ENCODE measurements around the gene PM20D2.

Gene PM20D2

GRCh38 chr6:89146718-89147700 lies 1.2 kb downstream of the PM20D2 start:
- DNase-seq = peak; percentile 25

GRCh38 chr6:89148016-89148750 lies 2.3 kb downstream of the PM20D2 start:
- DNase-seq = no peak

GRCh38 chr6:89154131-89154530 lies 8.3 kb downstream of the PM20D2 start:
- no peak for DNase-seq

GRCh38 chr6:89160331-89161092 lies 14.7 kb downstream of the PM20D2 start:
- DNase-seq = no peak

GRCh38 chr6:89161326-89162046 lies 15.6 kb downstream of the PM20D2 start:
- no peak for DNase-seq

GRCh38 chr6:89162047-89162371 lies 16.2 kb downstream of the PM20D2 start:
- DNase-seq = no peak

GRCh38 chr6:89172131-89172530 lies 26.3 kb downstream of the PM20D2 start:
- no peak for DNase-seq

- DNase-seq = no peak
These were observed 27.8 kb downstream of the PM20D2 start for GRCh38 chr6:89173634-89174033.

GRCh38 chr6:89180112-89180511 lies 34.3 kb downstream of the PM20D2 start:
- no peak for DNase-seq

GRCh38 chr6:89180971-89181370 lies 35.1 kb downstream of the PM20D2 start:
- DNase-seq = no peak

- no peak for DNase-seq
These were observed 37.4 kb downstream of the PM20D2 start for GRCh38 chr6:89183294-89183693.

GRCh38 chr6:89184344-89184743 lies 38.5 kb downstream of the PM20D2 start:
- DNase-seq = no peak

GRCh38 chr6:89186762-89187161 lies 40.9 kb downstream of the PM20D2 start:
- DNase-seq = no peak

- DNase-seq = no peak
These were observed 41.6 kb downstream of the PM20D2 start for GRCh38 chr6:89187504-89187903.

GRCh38 chr6:89190741-89191140 lies 44.9 kb downstream of the PM20D2 start:
- no peak for DNase-seq

GRCh38 chr6:89194559-89194958 lies 48.7 kb downstream of the PM20D2 start:
- no peak for DNase-seq

GRCh38 chr6:89197141-89197540 lies 51.3 kb downstream of the PM20D2 start:
- no peak for DNase-seq

- no peak for DNase-seq
These were observed 52.4 kb downstream of the PM20D2 start for GRCh38 chr6:89198235-89198634.

GRCh38 chr6:89199579-89199978 lies 53.7 kb downstream of the PM20D2 start:
- no peak for DNase-seq

GRCh38 chr6:89200706-89201215 lies 54.9 kb downstream of the PM20D2 start:
- DNase-seq = no peak

GRCh38 chr6:89204096-89204495 lies 58.2 kb downstream of the PM20D2 start:
- DNase-seq = no peak

- DNase-seq = no peak
These were observed 60.0 kb downstream of the PM20D2 start for GRCh38 chr6:89205819-89206218.

Measured in KG1 (cell line).